Right ventricle myocardium inferior (tissue), 1 donor: ENCODE results near the gene STARD5. TPM values are rescaled to one million over a fixed set of nuclear protein-coding genes. Genes with fewer than 3 reads are reported as not detected.
"Not testable (repeated sequence)": the region's sequence is repeated elsewhere in the genome, so short reads cannot be mapped to it uniquely, and the experiment has no call there.

ENCODE experiments used
- ATAC-seq: fragments of 200-7000 bp; cut with Tn5 transposase; one replicate; pipeline ENCODE4 v1.9.1; 2020; ENCODE audit warnings: mild to moderate bottlenecking, moderate library complexity
- DNase-seq: peaks from one replicate; pipeline ENCODE4 v3.0.0; 2021; ENCODE audit errors: missing footprints
- intact Hi-C: fragments of 100-400 bp; cut with DNase I; formaldehyde crosslinking; loops from one replicate; pipeline ENCODE4 v1.11.0; 2022
- long read RNA-seq: library from polyadenylated mRNA; unstranded; transcript quantifications from one replicate; pipeline ENCODE4 v2.0.0, GENCODE V29; 2021
- total RNA-seq: library from RNA; stranded (reverse); fragmentation: NEBNext Ultra II Directional; extraction: Animal tissue kit (Norgen Biotek cat#: 25700); gene quantifications from one replicate; pipeline ENCODE4 v1.2.1, GENCODE V29; 2021
- donor health status: DM: no; HTN: yes; CAD: no; lungs with severe emphysema.

Gene STARD5, protein sequence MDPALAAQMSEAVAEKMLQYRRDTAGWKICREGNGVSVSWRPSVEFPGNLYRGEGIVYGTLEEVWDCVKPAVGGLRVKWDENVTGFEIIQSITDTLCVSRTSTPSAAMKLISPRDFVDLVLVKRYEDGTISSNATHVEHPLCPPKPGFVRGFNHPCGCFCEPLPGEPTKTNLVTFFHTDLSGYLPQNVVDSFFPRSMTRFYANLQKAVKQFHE
- 2.2 TPM for total RNA-seq
- long read RNA-seq: 0 reads

DNA sequence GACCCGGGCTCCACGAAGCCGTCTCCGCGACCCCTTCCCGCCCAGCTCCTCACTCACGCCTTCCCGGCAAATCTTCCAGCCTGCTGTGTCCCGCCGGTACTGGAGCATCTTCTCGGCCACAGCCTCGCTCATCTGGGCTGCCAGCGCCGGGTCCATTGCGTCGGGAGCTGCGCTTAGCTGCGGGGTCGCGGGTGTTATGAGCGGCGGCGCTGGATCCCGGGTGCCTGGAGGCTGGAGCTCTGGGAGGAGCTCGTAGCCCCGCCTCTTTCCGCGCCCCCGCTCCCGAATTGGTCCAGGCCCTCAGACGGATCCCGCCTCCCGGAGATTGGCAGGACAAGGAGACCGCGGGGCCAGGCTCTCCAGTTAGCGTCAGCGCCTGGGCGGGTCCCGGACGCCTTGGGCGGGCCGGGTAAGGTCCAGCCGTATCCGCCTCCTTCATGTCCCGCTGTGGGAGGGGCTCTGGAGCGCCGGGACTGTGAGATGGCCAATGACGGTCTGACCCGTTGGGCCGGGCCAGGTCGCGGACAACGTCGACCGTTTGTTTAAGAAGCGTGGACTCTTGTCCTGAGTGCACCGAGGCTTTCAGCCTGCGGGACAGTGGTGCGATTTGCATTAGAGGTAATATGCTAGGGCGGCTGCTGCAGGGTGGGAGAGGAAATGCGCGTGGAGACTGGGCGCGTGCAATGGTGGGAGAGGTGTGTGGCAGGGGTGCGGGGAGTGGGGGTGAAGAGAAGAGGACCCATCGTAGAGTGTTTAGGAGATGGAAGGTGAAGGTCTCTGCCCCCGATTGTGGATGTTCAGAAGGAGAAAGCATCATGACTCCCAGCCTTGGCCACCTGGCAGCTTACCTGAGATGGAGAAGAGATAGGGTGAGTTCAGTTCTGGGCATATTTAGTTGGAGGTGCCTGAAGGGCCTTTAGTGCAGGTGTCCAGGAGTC lies at the start of gene STARD5:
Gene STARD5, minus strand, starts transcription at position 198 of the 938 bp plus-strand sequence. Its CDS starts 42 bp downstream, at position 156.
- intact Hi-C loops: no loop called here
- ATAC-seq: peak; percentile 100
- peak; percentile 100 for DNase-seq

GRCh38 chr15:81373176-81373575 lies 49.2 kb upstream of the STARD5 start:
- intact Hi-C loops: no loop called here
- DNase-seq: no peak
- no peak for ATAC-seq

DNA sequence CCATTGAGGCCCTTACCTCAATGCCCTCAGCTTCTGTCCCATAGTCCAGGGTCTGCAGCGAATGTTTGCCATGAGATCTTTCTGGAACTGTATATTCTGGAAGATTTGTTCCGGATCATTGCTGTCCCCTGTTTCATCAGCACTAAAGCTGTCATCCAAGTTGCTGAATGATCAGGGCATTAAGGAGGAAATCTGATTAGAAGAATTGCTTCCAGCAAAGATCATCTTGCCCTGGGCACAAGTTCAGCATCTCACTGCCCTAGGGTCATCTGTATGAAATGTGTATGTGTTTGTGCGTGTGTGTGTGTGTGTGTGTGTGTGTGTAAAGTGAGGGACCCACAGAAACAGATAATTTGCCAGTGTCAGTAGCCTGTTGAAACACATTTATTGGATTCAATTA lies 48.6 kb upstream of the STARD5 start:
- ATAC-seq: no peak
- DNase-seq: no peak
- intact Hi-C loops: no loop called here

DNA sequence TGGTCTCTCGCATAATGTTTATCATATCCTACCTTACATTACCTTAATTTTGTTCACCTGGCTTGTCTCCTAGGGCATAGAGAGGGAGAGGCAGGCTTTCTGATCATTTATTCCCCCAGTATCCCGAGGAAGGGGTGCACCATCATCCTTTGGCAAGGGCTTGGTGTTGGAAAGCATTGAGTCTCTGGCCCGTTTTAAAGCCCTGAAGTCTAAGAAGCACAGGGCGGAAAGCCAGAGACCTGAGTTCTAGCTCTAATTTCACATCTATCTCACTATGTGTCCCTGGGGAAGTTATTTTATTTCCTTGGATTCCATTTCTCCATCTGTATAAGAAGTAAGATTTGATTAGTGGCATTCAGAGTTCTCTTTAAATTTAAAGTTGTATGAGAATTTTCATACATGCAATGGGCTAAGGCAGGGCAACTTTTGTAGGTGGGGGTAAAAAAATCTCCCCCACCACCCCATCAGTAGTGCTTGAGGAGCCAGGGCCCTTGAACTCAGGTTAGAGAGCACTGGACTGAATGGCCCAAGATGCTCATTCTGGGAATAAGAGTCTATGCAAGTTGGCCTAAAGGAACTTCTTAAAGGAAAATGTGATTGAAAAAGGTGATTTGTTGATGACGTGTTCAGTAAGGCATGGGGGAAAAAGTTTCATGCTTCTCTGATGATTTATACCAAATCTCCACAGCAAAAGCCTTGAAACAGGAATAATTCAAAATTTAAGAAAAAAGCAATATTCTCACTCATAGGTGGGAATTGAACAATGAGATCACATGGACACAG lies 40.0 kb upstream of the STARD5 start:
- ATAC-seq: peak; percentile 86
- DNase-seq: no peak
- intact Hi-C loops: no loop called here

DNA sequence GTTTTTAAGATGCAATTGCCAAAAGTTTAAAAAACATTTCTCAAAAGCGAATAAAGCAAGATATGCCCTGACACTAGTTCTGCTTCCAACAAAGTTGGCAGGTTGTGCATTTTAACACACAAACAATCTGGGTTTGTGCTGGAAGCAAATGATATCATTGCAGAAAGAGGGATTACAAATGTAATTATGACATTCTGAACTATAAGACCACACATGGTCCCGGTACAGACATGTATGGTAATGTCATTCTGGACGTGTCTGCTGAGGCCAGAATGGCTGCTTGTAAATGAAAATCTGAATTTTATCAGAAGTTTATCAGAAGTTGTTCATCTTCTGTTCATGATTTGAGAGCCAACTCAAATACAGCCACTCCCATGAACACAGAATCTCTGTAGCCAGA lies 39.3 kb upstream of the STARD5 start:
- peak; percentile 81 for ATAC-seq
- DNase-seq: no peak
- intact Hi-C loops: no loop called here

- DNase-seq: no peak
- ATAC-seq: peak; percentile 21
- intact Hi-C loops: no loop called here
Measured at GRCh38 chr15:81362790-81363189, 38.8 kb upstream of the STARD5 start.

DNA sequence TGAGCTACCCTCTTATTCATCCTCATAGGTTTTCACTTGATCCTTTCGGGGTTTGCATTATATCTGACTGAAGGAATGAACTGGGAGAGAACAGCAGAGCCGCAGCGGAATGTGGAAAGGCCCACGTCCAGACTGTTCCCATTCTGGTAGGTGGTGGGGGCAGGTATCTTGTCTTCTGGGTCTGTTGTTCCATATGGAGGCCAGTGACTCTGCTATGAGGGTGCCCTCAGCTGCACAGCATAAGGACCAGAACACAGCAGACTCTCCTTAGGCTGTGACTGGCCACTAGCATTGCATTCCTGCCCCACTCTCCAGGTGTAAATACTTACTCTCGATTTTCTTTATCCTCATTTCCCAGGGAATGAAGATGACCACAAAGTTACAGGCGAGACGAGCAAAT lies 38.0 kb upstream of the STARD5 start:
- ATAC-seq (no peak), DNase-seq (no peak)
- intact Hi-C loops: no loop called here

DNA sequence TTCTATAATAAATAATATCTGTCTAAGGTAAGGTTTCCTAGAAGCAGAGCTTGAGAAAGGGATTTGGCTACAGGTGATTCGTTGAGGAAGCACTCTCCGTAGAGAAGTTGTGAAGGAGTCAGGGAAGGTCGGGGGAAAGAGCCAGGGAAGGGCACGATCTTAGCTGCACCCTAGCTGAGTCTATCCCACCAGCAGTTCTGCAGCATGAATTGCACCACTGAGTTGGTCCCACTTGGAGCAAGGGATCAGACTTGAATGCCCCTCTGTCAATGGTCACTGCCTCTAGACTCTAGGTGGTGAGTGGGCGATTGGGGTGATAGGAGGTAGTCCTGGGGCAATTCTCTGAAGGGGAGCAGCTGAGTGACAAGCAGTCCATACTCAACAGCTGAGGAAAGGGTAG lies 36.5 kb upstream of the STARD5 start:
- DNase-seq: no peak
- ATAC-seq: no peak
- intact Hi-C loops: no loop called here

- intact Hi-C loops: no loop called here
- DNase-seq: no peak
- ATAC-seq: no peak
Measured at GRCh38 chr15:81358248-81358647, 34.3 kb upstream of the STARD5 start.

- intact Hi-C loops: no loop called here
- ATAC-seq: no peak
- no peak for DNase-seq
Measured at GRCh38 chr15:81357180-81357686, 33.3 kb upstream of the STARD5 start.

DNA sequence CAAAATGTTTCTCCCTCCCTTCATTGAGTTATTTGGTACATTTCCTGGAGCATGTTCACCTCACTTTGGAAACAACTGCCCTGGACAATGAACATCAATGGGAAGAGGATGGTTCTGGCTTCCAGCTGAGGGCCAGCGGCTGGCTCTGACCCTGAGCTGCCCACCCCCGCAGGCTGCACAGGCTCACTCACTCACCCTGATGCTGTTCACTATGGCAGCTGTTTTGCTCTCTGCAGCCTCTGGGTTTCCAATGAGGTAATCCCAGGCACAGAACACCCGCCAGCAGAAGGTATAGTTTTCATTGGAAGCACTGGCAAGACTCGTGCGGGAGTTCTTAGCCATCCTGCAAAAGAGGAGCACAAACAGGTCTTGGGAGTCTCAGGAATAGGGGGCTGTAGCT lies 32.3 kb upstream of the STARD5 start:
- ATAC-seq (no peak), DNase-seq (no peak)
- intact Hi-C loops: no loop called here

DNA sequence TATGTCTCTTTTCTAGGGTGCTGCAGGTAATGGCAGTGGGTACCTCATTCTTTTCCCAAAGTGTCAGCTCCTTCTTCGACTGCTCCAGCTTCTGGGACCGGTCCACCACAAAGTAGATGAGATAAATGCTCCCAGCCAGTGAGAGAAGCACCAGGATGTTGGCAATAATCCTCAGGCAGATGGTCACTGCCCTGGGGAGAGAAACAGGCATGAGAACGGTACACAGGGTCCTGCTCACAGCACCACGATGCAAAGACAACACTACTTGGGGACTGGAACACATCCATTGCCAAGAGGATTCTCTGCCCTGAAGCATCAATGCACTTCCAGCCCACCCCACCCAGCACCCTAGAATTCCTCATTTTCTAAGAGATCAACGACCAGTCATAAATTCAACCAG lies 27.7 kb upstream of the STARD5 start:
- DNase-seq (no peak), ATAC-seq (no peak)
- intact Hi-C loops: no loop called here

- intact Hi-C loops: loop anchor here (5.0 kb wide), 1 partner anchor 48 kb away; no protein-coding TSS in a partner anchor
- no peak for ATAC-seq
- DNase-seq: no peak
Measured at GRCh38 chr15:81349271-81349670, 25.3 kb upstream of the STARD5 start.

GRCh38 chr15:81348691-81349090 lies 24.8 kb upstream of the STARD5 start:
- intact Hi-C loops: loop anchor here (5.0 kb wide), 1 partner anchor 49 kb away; no protein-coding TSS in a partner anchor
- not testable (repeated sequence) for DNase-seq, ATAC-seq

GRCh38 chr15:81347910-81348309 lies 24.0 kb upstream of the STARD5 start:
- DNase-seq (no peak), ATAC-seq (no peak)
- intact Hi-C loops: loop anchor here (5.0 kb wide), 1 partner anchor 49 kb away; no protein-coding TSS in a partner anchor

DNA sequence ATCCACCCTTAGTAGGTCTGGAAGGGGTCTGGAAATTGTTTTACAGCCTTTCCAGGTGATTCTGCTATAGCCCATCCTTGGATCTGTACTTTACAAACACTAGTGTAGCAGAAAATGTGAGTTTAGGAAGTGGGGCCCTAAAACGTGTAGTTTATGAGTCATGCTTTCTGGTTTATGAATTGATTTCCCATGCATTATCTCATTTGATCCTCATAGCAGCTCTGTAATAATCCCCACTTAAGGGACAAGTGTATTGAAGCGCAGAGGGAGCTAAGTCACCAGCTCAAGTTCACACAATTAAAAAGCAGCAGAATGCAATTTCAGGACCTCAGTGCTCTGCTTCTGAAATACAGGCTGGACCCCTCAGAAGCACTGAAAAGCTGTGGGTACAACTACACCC lies 22.7 kb upstream of the STARD5 start:
- no peak for ATAC-seq
- DNase-seq: no peak
- intact Hi-C loops: loop anchor here (5.0 kb wide), 1 partner anchor 51 kb away; no protein-coding TSS in a partner anchor

DNA sequence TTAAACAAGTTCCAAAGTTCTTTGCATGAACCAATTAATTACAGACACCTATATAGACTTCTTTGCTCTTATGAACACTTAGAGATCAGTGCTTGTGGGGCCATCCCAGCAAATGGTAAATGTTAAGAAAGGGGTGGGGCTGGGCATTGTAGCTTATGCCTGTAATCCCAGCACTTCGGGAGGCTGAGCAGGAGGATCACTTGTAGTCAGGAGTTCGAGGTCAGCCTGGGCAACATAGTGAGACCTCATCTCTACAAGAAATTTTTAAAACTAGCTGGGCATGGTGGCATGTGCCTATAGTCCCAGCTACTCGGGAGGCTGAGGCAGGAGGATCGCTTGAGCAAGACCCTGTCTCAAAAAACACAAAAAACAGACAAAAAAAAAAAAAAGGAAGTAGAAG lies 19.4 kb upstream of the STARD5 start:
- no peak for DNase-seq
- intact Hi-C loops: no loop called here

DNA sequence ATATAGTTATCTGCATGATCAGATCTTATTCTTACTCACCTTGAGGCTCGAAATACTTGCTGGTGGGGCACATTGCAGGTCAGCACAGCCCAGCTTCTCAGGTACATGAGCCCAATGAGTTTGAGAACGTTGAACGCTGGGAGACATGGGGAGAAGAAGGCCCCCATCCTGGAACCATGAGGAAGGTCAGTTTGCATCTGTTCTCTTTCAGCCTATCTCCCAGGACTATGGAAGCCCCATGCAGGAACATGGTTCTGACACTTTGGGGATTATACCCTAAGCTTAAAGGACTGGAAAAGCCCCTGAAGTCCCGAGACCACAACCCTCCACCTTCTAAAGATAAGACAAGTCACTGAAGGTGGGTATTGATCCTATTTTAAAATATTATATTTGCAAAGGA lies 17.4 kb upstream of the STARD5 start:
- intact Hi-C loops: no loop called here
- no peak for DNase-seq
- ATAC-seq: no peak

More for the DNA sequence above, 19.4 kb upstream of the STARD5 start:
- ATAC-seq: no peak

DNA sequence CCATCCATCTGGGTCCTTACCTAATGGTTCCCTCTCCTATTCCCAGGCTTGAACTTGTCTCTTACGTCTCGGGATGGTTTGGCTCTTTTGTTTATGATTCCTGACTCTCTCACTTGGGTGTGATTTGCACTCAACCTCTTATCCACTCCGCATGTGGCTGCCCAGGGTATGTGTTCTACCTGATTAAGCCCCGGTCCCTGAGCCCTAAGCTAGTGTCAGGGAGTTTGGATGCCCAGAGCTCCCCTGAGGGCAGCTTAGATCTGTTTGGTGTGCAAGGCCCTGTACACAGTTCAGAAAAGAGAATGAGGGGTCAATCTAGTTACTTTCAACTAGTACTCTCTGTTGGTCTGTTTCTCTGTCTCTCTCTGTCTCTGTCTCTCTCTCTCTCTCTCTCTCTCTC lies 15.9 kb upstream of the STARD5 start:
- ATAC-seq (no peak), DNase-seq (no peak)
- intact Hi-C loops: loop anchor here (5.0 kb wide), 1 partner anchor 63 kb away; no protein-coding TSS in a partner anchor
